Measurements from ENCODE around the gene KBTBD6.
"Not testable (repeated sequence)": the region's sequence is repeated elsewhere in the genome, so short reads cannot be mapped to it uniquely, and the experiment has no call there.

KBTBD6 gene

GRCh38 chr13:41132512-41133152 is at the start of gene KBTBD6:
Gene KBTBD6 (minus strand): TSS chr13:41132802. CDS start chr13:41132511, 291 bp downstream.
- peak; percentile 97 for DNase-seq

GRCh38 chr13:41182231-41182630 is 49.6 kb upstream of the KBTBD6 start:
- DNase-seq, result no peak

- DNase-seq, result no peak
Measured at GRCh38 chr13:41179593-41180250, 47.1 kb upstream of the KBTBD6 start.

GRCh38 chr13:41178040-41178439 is 45.4 kb upstream of the KBTBD6 start:
- no peak for DNase-seq

GRCh38 chr13:41177616-41178015 is 45.0 kb upstream of the KBTBD6 start:
- DNase-seq, result no peak

- not testable (repeated sequence) for DNase-seq
Measured at GRCh38 chr13:41175576-41175975, 43.0 kb upstream of the KBTBD6 start.

GRCh38 chr13:41162151-41162550 is 29.5 kb upstream of the KBTBD6 start:
- DNase-seq, result no peak

GRCh38 chr13:41159174-41159573 is 26.6 kb upstream of the KBTBD6 start:
- DNase-seq, result no peak

GRCh38 chr13:41157048-41157717 is 24.6 kb upstream of the KBTBD6 start:
- no peak for DNase-seq

- DNase-seq, result no peak
Measured at GRCh38 chr13:41156620-41157019, 24.0 kb upstream of the KBTBD6 start.

- no peak for DNase-seq
Measured at GRCh38 chr13:41154042-41154441, 21.4 kb upstream of the KBTBD6 start.

- DNase-seq, result no peak
Measured at GRCh38 chr13:41152005-41152404, 19.4 kb upstream of the KBTBD6 start.

- no peak for DNase-seq
Measured at GRCh38 chr13:41150058-41150457, 17.5 kb upstream of the KBTBD6 start.

GRCh38 chr13:41148419-41149283 is 16.0 kb upstream of the KBTBD6 start:
- DNase-seq, result no peak

- no peak for DNase-seq
Measured at GRCh38 chr13:41145136-41145908, 12.7 kb upstream of the KBTBD6 start.

GRCh38 chr13:41144576-41144975 is 12.0 kb upstream of the KBTBD6 start:
- no peak for DNase-seq

GRCh38 chr13:41139296-41139966 is 6.8 kb upstream of the KBTBD6 start:
- no peak for DNase-seq

- DNase-seq, result no peak
Measured at GRCh38 chr13:41137951-41138350, 5.3 kb upstream of the KBTBD6 start.

- DNase-seq, result no peak
Measured at GRCh38 chr13:41137241-41137640, 4.6 kb upstream of the KBTBD6 start.

- DNase-seq, result no peak
Measured at GRCh38 chr13:41136396-41137031, 3.9 kb upstream of the KBTBD6 start.

GRCh38 chr13:41133951-41134350 is 1.3 kb upstream of the KBTBD6 start:
- no peak for DNase-seq

Data from right forelimb (tissue), 1 donor.